Measurements from ENCODE around the gene CPNE9. TPM values are rescaled to one million over a fixed set of nuclear protein-coding genes. Genes with fewer than 3 reads are reported as not detected.

The CPNE9 gene
- total and polyA plus RNA-seq, 2 of the 13 experiments (the other 11 are each of a cell fraction or from before 2014, with no cell fraction given): 0.20 TPM; not detected in 1

DNA sequence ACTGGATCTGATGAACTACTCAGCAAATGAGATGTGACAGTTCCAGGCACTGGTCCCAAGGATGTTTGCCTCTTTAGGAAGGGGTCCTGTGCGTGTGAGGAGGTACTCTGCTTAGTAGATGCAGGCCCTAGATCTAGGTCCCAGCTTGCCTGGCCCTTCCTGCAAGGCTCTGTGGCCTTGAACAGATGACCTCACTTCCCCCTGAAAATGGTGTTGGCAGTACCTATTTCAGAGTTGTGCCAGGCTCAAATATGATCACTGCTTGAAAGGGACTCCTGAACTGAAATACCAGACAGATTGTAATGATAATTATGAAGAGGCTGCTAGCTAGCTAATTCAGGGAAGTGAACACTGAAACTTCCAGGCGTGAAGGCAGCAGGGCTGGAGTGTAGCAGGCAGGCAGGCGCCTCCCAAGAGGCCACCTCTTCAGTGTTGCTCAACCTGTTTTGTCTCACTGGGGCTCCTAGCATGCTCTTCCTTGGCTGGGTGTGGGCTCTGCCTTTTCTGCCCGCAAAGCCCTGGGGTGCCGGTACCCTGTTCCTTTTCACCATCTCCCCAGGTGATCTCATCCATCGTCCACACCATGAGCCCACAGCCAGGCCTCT, 24.1 kb upstream of the CPNE9 start:
- Histone ChIP-seq H3K9ac (ENCODE audit: insufficient read depth, low read depth, low read length) (no peak overlapping the region), H3K79me2 (ENCODE audit: insufficient read depth, low read length) (no peaks in the 10 kb centered on the region), H3K36me3 (replicated peaks in 1 of 2; ENCODE audit: control insufficient read depth in 1 of 2, insufficient read depth in 2 of 2, low read length in 2 of 2) (peaks cover 25 to 74% of the 10 kb centered on the region in 2 experiments; a peak in 4 of 5 replicates), H3K27me3 (ENCODE audit: control insufficient read depth in 1 of 2, insufficient read depth in 2 of 2, low read length in 2 of 2) (no peaks in the 10 kb centered on the region), H2AFZ (ENCODE audit: low read length) (no peak overlapping the region), H4K20me1 (ENCODE audit: insufficient read depth, low read length) (peaks cover 3% of the 10 kb centered on the region; the same call in 1 of the 2 replicates), H3K27ac (ENCODE audit: extremely low read length, insufficient read depth, low read length) (no peak overlapping the region), H3K9me3 (ENCODE audit: low read length) (no peaks in the 10 kb centered on the region), H3K4me3 (replicated peaks in 1 of 3; ENCODE audit: insufficient read depth in 1 of 3, low read depth in 2 of 3, low read length in 3 of 3) (no peak overlapping the region), H3K4me1 (ENCODE audit: insufficient read depth, low read length) (peaks cover 18% of the 10 kb centered on the region), H3K4me2 (ENCODE audit: low read depth, low read length) (no peak overlapping the region)
- intact Hi-C loops (cut with micrococcal nuclease; ENCODE audit: unreplicated experiment): no loop called here
- ATAC-seq: no peak
- ChIA-PET CTCF (ENCODE audit: low intra/inter-chr PET ratio, low total read pairs) (no interaction called here), POLR2A (no interaction called here)
- in situ Hi-C loops (cut with HindIII; ENCODE audit: extremely low pct_ligation_motif_present, low pct_unique_long_range_greater_than_20kb): no loop called here
- no peak for DNase-seq (ENCODE audit: low spot score)
- 100% methylated on average over 6 of the region's 6 CpGs for WGBS (ENCODE audit: low lambda C conversion rate)
- no TSS peak for BruUV-seq (replicated peaks)
- FAIRE-seq: no peak
- TF ChIP-seq MTA1 (CRISPR knock-in tag; IDR thresholded peaks at IDR 0.05; ENCODE audit: borderline replicate concordance): no peak
- no peak for TF ChIP-seq ZNF446 (CRISPR knock-in tag; IDR thresholded peaks at IDR 0.05)
- no peak for TF ChIP-seq ATF1 (CRISPR knock-in tag; IDR thresholded peaks at IDR 0.05)
- TF ChIP-seq, protein P1, sequence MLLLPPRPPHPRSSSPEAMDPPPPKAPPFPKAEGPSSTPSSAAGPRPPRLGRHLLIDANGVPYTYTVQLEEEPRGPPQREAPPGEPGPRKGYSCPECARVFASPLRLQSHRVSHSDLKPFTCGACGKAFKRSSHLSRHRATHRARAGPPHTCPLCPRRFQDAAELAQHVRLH (CRISPR knock-in tag; IDR thresholded peaks at IDR 0.05; ENCODE audit: borderline replicate concordance, low read depth): no peak
- TF ChIP-seq, protein P2, sequence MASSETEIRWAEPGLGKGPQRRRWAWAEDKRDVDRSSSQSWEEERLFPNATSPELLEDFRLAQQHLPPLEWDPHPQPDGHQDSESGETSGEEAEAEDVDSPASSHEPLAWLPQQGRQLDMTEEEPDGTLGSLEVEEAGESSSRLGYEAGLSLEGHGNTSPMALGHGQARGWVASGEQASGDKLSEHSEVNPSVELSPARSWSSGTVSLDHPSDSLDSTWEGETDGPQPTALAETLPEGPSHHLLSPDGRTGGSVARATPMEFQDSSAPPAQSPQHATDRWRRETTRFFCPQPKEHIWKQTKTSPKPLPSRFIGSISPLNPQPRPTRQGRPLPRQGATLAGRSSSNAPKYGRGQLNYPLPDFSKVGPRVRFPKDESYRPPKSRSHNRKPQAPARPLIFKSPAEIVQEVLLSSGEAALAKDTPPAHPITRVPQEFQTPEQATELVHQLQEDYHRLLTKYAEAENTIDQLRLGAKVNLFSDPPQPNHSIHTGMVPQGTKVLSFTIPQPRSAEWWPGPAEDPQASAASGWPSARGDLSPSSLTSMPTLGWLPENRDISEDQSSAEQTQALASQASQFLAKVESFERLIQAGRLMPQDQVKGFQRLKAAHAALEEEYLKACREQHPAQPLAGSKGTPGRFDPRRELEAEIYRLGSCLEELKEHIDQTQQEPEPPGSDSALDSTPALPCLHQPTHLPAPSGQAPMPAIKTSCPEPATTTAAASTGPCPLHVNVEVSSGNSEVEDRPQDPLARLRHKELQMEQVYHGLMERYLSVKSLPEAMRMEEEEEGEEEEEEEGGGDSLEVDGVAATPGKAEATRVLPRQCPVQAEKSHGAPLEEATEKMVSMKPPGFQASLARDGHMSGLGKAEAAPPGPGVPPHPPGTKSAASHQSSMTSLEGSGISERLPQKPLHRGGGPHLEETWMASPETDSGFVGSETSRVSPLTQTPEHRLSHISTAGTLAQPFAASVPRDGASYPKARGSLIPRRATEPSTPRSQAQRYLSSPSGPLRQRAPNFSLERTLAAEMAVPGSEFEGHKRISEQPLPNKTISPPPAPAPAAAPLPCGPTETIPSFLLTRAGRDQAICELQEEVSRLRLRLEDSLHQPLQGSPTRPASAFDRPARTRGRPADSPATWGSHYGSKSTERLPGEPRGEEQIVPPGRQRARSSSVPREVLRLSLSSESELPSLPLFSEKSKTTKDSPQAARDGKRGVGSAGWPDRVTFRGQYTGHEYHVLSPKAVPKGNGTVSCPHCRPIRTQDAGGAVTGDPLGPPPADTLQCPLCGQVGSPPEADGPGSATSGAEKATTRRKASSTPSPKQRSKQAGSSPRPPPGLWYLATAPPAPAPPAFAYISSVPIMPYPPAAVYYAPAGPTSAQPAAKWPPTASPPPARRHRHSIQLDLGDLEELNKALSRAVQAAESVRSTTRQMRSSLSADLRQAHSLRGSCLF (CRISPR knock-in tag; IDR thresholded peaks at IDR 0.05; ENCODE audit: borderline replicate concordance): no peak
- TF ChIP-seq ZNF274 (CRISPR knock-in tag; IDR thresholded peaks at IDR 0.05): no peak
- TF ChIP-seq HOXD1 (CRISPR knock-in tag; IDR thresholded peaks at IDR 0.05): no peak
- TF ChIP-seq, protein P3, sequence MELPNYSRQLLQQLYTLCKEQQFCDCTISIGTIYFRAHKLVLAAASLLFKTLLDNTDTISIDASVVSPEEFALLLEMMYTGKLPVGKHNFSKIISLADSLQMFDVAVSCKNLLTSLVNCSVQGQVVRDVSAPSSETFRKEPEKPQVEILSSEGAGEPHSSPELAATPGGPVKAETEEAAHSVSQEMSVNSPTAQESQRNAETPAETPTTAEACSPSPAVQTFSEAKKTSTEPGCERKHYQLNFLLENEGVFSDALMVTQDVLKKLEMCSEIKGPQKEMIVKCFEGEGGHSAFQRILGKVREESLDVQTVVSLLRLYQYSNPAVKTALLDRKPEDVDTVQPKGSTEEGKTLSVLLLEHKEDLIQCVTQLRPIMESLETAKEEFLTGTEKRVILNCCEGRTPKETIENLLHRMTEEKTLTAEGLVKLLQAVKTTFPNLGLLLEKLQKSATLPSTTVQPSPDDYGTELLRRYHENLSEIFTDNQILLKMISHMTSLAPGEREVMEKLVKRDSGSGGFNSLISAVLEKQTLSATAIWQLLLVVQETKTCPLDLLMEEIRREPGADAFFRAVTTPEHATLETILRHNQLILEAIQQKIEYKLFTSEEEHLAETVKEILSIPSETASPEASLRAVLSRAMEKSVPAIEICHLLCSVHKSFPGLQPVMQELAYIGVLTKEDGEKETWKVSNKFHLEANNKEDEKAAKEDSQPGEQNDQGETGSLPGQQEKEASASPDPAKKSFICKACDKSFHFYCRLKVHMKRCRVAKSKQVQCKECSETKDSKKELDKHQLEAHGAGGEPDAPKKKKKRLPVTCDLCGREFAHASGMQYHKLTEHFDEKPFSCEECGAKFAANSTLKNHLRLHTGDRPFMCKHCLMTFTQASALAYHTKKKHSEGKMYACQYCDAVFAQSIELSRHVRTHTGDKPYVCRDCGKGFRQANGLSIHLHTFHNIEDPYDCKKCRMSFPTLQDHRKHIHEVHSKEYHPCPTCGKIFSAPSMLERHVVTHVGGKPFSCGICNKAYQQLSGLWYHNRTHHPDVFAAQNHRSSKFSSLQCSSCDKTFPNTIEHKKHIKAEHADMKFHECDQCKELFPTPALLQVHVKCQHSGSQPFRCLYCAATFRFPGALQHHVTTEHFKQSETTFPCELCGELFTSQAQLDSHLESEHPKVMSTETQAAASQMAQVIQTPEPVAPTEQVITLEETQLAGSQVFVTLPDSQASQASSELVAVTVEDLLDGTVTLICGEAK (IDR thresholded peaks at IDR 0.05): no peak
- TF ChIP-seq, protein P3 (CRISPR knock-in tag; IDR thresholded peaks at IDR 0.05): no peak
- TF ChIP-seq ZNF703 (CRISPR knock-in tag; IDR thresholded peaks at IDR 0.05; ENCODE audit: borderline replicate concordance): no peak

Measured in HepG2 (cell line).